HUES48 (cell line): Measurements from ENCODE around the gene TRMT44.

Experiments
- H3K27ac ChIP-seq: one replicate; pipeline ENCODE4 v1.7.0; 2013; ENCODE audit warnings: low read depth, low read length, inconsistent platforms
- H3K27me3 ChIP-seq: 2 replicates; pipeline ENCODE4 v1.6.1; 2013; ENCODE audit warnings: mild to moderate bottlenecking, low read length; ENCODE audit not compliant: control insufficient read depth, insufficient read depth
- H3K36me3 ChIP-seq: 2 replicates; pipeline ENCODE4 v1.6.1; 2013; ENCODE audit warnings: low read length; ENCODE audit not compliant: control insufficient read depth, insufficient read depth
- H3K4me1 ChIP-seq: 2 replicates; pipeline ENCODE4 v1.6.1; 2013; ENCODE audit warnings: mild to moderate bottlenecking, low read length; ENCODE audit not compliant: control insufficient read depth, insufficient read depth
- H3K4me3 ChIP-seq: 2 replicates; pipeline ENCODE4 v1.5.1; 2013; ENCODE audit warnings: mild to moderate bottlenecking, low read depth, low read length
- H3K9ac ChIP-seq: 2 replicates; pipeline ENCODE4 v1.6.1; 2013; ENCODE audit warnings: mild to moderate bottlenecking, low read depth, low read length, moderate library complexity
- H3K9me3 ChIP-seq: 2 replicates; pipeline ENCODE4 v1.6.1; 2013; ENCODE audit warnings: low read length; ENCODE audit not compliant: control insufficient read depth, insufficient read depth

The TRMT44 gene

DNA sequence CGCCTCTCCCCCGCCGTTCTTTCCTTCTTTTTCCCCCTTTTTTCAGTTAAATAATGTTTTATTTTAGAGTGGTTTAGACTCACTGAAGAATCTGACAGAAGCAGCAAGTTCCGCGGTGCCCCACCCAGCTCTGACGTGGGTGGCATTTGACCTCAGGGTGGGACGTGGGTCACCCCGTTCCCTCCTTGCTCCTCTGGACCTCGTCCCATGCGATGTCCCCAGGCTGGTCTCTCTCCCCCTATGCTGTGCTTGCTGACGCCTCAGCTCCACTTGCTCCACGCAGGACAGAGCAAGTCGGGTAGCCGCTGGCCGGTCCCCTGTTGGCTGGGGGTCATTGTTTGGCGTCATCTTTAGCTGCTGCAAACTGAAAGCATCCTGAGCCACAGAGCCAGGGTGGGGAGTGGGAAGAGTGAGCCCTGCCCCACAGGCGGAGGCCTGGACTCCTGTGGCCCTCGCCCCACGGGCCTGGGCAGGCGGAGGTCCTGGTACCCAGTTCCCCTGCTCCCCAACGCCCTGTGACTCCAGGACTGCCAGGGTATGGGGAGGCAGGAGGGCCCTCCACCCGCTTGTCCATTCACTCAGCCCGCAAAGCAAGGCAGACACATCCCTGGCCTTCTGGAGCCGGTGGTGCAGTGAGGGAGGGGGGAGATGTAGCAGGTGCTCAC lies 30.8 kb downstream of the TRMT44 start:
- Histone ChIP-seq H3K4me3 (no peak overlapping the region), H3K36me3 (peaks cover 46% of the 10 kb centered on the region), H3K27me3 (no peaks in the 10 kb centered on the region), H3K9me3 (no peaks in the 10 kb centered on the region), H3K4me1 (peaks cover 3% of the 10 kb centered on the region; the same call in 1 of the 2 replicates), H3K9ac (no peak overlapping the region), H3K27ac (no peak overlapping the region)

DNA sequence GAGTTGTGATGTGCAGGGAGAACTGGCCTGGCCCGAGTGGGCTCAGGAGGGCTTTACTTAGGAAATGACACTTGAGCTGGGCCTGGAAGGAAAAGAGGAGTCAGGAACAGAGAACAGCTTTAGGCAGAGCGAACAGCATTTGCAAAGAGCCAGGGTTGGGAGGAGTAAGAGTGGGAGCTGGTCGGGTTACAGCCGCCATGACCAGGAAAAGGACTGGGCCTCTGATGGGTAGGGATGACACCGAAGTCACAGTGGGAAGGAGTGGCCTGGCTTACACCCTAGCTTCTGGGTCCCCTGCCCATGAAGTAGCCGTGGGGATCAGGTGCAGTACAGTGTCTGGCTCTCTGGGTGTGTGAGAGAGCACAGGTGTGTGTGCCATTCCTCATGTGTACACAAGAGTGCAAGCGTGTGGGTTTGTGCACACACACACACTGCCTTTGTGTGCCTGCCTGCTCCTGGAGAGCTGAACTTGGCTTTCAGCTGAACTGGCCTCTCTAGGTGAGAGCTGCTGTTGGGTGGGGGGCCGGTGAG lies 31.6 kb downstream of the TRMT44 start:
- no peak overlapping the region for H3K9ac ChIP-seq
- peak overlapping the region; percentile 35 for H3K27ac ChIP-seq
- H3K36me3 ChIP-seq = peaks cover 51% of the 10 kb centered on the region
- H3K4me3 ChIP-seq = no peak overlapping the region
- H3K27me3 ChIP-seq = no peaks in the 10 kb centered on the region
- H3K9me3 ChIP-seq = no peaks in the 10 kb centered on the region
- H3K4me1 ChIP-seq = peaks cover 3% of the 10 kb centered on the region; the same call in 1 of the 2 replicates

DNA sequence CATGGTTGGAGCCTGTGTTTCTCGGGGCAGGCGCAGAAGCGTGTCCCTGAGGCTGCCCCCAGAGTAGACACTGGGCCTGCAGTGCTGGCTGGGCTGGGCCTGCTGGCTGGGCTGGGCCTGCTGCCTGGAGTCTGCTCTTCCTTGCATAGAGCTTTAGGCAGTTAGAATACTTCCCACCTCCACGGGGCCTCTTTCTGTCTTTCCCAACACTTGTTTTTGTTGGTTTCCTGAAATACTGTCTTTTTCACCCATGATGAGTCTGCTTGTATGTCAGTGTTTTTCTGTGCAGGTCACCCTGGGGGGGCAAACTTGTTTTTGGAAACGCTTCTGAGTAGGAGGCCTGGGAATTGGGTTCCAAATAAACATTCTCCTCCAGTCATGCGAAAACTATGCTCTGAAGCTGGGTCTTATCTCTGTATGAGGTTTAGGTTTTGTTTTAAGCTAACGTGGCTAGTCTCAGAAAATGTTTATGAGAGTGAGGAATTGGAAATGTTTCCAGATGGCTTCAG lies 32.2 kb downstream of the TRMT44 start:
- Histone ChIP-seq H3K9ac (no peak overlapping the region), H3K27me3 (no peaks in the 10 kb centered on the region), H3K36me3 (peaks cover 52% of the 10 kb centered on the region), H3K4me1 (peaks cover 3% of the 10 kb centered on the region; the same call in 1 of the 2 replicates), H3K4me3 (no peak overlapping the region), H3K27ac (peak overlapping the region; percentile 35), H3K9me3 (no peaks in the 10 kb centered on the region)

DNA sequence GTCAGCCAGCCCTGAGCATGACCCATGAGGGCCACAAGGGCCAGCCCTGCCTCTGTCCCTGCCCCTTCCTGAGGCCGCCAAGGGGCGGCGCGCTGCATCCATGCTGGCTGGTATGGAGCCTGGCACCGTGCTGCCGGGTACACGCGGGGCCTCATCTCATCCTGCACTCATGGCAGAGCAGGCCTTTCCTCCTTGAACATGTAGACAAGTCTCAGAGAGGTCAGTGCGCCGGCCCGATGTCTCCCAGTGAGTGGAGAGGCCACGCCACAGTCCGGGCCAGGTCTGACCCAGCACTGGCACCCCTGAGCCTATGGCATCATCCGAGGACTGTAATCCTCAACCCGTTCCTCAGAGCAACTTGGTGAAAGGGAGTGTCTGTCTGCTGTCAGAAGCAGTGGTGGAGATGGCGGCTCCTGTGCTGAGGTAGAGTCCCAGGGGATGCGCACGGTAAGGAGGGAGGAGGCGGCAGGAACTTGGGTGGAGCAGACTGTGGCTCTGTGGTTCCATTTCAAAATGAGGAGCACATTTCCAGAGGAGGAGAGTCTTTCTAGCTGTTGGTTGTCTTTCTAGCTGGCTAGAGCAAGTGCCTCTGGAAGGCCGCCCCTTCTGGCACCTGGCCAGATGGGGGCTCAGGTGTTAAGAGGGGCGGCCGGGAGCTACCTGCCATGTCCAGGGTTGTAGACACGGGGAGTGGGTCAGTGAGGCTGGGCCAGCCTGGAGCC lies 32.8 kb downstream of the TRMT44 start:
- Histone ChIP-seq H3K4me3 (no peak overlapping the region), H3K9me3 (no peaks in the 10 kb centered on the region), H3K27me3 (no peaks in the 10 kb centered on the region), H3K9ac (no peak overlapping the region), H3K4me1 (peaks cover 3% of the 10 kb centered on the region; the same call in 1 of the 2 replicates), H3K36me3 (peaks cover 46% of the 10 kb centered on the region), H3K27ac (peak overlapping the region; percentile 25)

DNA sequence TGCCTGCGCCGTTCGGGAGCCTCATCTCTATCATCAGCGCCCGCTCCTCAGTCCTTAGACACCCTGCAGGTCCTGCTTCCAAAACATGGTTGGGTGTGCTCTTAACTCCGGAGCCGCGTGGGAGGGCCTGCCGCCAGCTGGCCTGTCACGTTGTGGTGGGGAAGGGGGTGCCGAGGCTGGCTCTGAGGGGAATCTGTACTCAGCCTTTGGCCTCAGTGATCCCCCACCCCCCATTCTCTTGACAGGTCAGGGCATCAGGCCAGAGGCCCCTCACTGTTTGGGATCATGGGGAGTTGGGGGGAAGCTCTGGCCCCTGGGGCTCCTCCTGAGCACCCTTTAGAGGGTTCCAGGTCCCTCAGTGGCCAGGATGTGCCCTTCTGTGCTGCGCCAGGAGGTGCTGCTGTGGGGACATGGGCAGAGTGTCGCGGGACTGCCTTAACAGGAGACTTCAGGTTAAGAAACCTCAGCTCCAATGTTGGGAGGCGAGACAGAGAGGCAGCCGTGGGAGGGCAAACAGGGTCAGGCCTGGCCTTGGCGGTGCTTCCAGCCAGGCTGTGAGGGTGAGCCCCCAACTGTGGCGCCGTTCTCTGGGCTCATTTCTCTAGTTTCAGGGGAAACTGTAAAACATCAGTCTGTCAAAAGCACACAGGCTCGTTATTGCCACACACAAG lies 33.5 kb downstream of the TRMT44 start:
- H3K9me3 ChIP-seq = no peaks in the 10 kb centered on the region
- H3K4me1 ChIP-seq = peaks cover 2% of the 10 kb centered on the region; the same call in 1 of the 2 replicates
- no peak overlapping the region for H3K4me3 ChIP-seq
- H3K36me3 ChIP-seq = peaks cover 40% of the 10 kb centered on the region
- no peaks in the 10 kb centered on the region for H3K27me3 ChIP-seq
- no peak overlapping the region for H3K27ac ChIP-seq
- no peak overlapping the region for H3K9ac ChIP-seq

DNA sequence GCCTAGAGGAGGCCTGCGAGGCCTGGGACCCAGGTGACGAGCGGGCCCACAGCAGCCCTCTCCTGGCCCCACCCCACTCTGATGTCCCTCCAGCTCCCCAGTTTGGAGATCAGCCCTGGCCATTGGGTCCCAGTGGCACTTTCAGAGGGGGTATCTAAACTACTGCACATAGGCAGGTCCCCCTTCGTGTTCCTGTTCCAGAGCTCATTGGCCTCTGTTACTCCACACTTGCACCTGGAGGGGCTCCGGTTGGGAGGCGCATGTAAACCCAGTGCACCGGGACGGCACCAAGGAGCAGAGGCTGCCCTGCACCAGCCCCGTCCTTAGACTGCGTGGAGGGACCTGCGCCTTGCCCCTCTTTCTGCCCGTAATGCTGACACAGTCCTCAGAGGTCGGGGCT lies 34.3 kb downstream of the TRMT44 start:
- H3K9me3 ChIP-seq = no peaks in the 10 kb centered on the region
- no peaks in the 10 kb centered on the region for H3K27me3 ChIP-seq
- no peaks in the 10 kb centered on the region for H3K4me1 ChIP-seq
- no peak overlapping the region for H3K9ac ChIP-seq
- peaks cover 33% of the 10 kb centered on the region for H3K36me3 ChIP-seq
- no peak overlapping the region for H3K27ac ChIP-seq
- no peak overlapping the region for H3K4me3 ChIP-seq

DNA sequence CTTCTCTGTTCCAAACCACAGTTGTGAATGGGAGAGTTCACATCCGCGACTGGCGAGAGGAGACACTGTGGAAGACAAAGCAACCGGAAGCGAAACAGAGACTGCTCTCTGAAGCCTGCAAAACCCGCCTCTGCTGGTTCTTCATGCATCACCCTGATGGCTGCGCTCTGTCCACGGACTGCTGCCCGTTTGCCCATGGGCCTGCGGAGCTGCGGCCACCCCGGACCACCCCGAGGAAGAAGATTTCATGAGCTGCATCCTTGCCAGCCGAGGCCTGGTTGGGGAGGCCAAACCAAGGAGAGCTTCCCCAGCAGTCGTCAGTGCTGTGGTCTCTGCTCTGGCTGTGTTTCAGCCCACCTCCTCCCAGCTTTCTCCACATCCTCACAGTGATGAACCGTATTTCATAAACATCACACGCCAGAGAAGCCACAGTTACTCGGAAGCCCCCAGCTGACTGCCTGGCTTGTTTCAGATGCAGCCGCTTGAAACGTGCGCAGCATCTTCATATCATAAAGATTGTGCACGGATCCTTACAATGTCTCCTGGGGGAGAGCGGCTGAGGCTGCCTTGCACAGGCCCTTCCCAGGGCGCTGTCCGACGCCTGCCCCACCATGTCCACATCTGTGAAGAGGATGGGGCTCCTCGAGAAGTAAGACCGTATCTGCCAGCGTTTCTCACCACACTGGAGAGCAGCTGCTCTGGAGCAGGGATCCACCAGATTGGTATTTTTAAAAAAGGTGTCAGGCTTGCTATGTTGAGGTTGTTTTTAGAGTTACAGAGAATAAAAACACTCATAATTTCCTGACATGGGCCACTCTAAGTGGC lies 35.4 kb downstream of the TRMT44 start:
- Histone ChIP-seq H3K4me1 (no peaks in the 10 kb centered on the region), H3K4me3 (no peak overlapping the region), H3K27ac (no peak overlapping the region), H3K9ac (no peak overlapping the region), H3K36me3 (peaks cover 32% of the 10 kb centered on the region), H3K9me3 (no peaks in the 10 kb centered on the region), H3K27me3 (no peaks in the 10 kb centered on the region)

DNA sequence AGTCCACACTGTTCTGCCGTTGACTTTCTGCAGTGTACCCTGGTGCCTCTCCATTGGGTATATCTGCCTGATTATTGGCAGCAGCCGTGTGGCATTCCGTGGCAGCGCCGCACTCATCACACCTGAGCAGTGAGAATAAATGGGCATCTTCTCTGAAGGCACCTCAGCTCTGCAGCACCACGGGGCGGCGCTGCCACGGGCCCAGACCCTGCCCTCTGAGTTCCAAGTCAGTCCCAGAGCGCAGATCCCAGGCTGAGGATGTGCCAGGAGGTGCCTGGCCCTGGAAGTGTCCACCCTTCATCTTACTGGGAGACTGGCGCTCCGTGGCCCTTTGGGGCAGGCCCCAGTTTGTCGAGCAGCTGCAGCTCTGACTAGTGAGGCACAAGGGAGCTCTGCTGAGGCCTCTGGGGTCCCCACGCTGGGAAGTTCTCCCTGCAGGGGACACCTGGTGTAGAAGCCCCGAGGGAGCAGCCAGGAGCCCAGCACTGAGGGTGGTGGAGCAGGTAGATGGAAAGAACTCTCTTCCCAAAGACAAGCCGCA lies 36.6 kb downstream of the TRMT44 start:
- no peak overlapping the region for H3K27ac ChIP-seq
- no peak overlapping the region for H3K9ac ChIP-seq

DNA sequence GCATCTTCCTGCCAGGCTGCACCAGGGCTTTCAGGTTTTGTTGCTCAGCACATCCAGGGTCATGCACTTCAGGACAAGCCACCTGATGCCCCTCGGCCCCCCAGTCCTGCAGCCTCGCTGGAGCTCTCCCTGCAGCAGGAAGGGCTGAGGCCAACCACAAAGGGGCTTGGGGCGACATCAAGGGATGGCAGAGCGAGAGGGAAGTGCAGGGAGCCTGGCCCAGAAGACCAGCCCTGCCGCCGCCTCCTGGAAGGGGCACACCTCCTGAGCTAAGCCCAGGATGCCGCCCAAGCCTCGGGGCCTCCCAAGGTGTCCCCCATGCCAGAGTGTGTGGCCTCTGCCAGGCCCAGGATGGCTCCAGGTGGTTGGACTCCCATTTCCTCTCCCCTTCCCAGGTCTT lies 37.1 kb downstream of the TRMT44 start:
- Histone ChIP-seq H3K9ac (no peak overlapping the region), H3K4me1 (no peaks in the 10 kb centered on the region), H3K4me3 (no peak overlapping the region), H3K27me3 (no peaks in the 10 kb centered on the region), H3K9me3 (no peaks in the 10 kb centered on the region), H3K36me3 (peaks cover 26% of the 10 kb centered on the region), H3K27ac (no peak overlapping the region)

More for the DNA sequence above, 36.6 kb downstream of the TRMT44 start:
- H3K4me1 ChIP-seq = no peaks in the 10 kb centered on the region
- peaks cover 26% of the 10 kb centered on the region for H3K36me3 ChIP-seq
- H3K4me3 ChIP-seq = no peak overlapping the region
- no peaks in the 10 kb centered on the region for H3K27me3 ChIP-seq
- H3K9me3 ChIP-seq = no peaks in the 10 kb centered on the region

DNA sequence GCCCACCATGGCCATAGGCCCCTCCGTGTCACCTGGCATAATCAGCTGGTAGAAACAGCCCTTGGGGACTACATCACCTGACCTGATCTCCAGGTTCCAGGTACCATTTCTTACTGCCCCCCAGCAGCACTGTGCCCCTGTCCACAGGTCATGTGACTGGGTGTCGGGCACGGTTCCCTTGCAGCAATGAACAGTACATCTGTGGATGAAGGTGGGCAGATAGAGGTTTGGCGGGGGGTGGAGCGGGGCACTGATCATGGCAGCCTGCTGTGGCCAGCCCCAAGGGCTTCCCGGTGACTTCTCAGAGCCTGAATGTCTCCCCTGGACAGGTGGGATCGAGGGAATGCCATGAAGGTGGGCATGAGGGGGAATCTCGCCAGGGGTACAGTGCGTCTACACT lies 37.8 kb downstream of the TRMT44 start:
- H3K9me3 ChIP-seq = no peaks in the 10 kb centered on the region
- H3K27ac ChIP-seq = no peak overlapping the region
- H3K4me3 ChIP-seq = no peak overlapping the region
- peaks cover 26% of the 10 kb centered on the region for H3K36me3 ChIP-seq
- H3K9ac ChIP-seq = no peak overlapping the region
- H3K4me1 ChIP-seq = no peaks in the 10 kb centered on the region
- H3K27me3 ChIP-seq = no peaks in the 10 kb centered on the region
